WTC11 (cell line): ENCODE results near the gene ARHGEF10L. TPM values are rescaled to one million over a fixed set of nuclear protein-coding genes. Genes with fewer than 3 reads are reported as not detected.

Source experiments
- ATAC-seq: fragments of 200-7000 bp; cut with Tn5 transposase; 2 replicates; pipeline ENCODE4 v1.10.0; 2021; ENCODE audit warnings: mild to moderate bottlenecking, moderate library complexity
- CTCF ChIA-PET: fragments of 300-600 bp; sonication (Branson Sonifier 250); formaldehyde crosslinking; loops from one replicate; lab custom pipeline; 2021; ENCODE audit warnings: antibody characterized with exemption; lab: Charles Lee
- POLR2A ChIA-PET: fragments of 350-600 bp; sonication (Branson Sonifier 250); formaldehyde crosslinking; loops from one replicate; lab custom pipeline; 2021; ENCODE audit warnings: antibody characterized with exemption; lab: Charles Lee
- DNase-seq: peaks from one replicate; pipeline ENCODE4 v3.0.0; 2021; ENCODE audit warnings: low spot score
- H3K27ac Mint-ChIP-seq: 2 replicates; pipeline ENCODE4 v1.8.0; 2021; ENCODE audit warnings: mixed read lengths
- H3K27me3 Mint-ChIP-seq: 2 replicates; pipeline ENCODE4 v1.8.0; 2021; ENCODE audit warnings: low read depth, mild to moderate bottlenecking, moderate library complexity, mixed read lengths
- H3K36me3 Mint-ChIP-seq: 2 replicates; pipeline ENCODE4 v1.8.0; 2021; ENCODE audit warnings: mixed read lengths
- H3K4me1 Mint-ChIP-seq: 2 replicates; pipeline ENCODE4 v1.8.0; 2022; ENCODE audit warnings: mixed read lengths
- H3K4me3 Mint-ChIP-seq: 2 replicates; pipeline ENCODE4 v1.8.0; 2021; ENCODE audit warnings: mild to moderate bottlenecking, moderate library complexity, mixed read lengths
- H3K9me3 Mint-ChIP-seq: 2 replicates; pipeline ENCODE4 v1.8.0; 2021; ENCODE audit warnings: mixed read lengths
- ATF2 ChIP-seq: sonication (generic); formaldehyde crosslinking; IDR thresholded peaks from 2 replicates; pipeline ENCODE4 v1.8.1; 2022; ENCODE audit warnings: low read depth, missing genetic modification reagents, borderline replicate concordance
- CBFB ChIP-seq: sonication (generic); formaldehyde crosslinking; IDR thresholded peaks from 2 replicates; pipeline ENCODE4 v1.8.1; 2022; ENCODE audit warnings: mild to moderate bottlenecking, low read depth, missing genetic modification reagents
- CREB1 ChIP-seq: sonication (generic); formaldehyde crosslinking; IDR thresholded peaks from 2 replicates; pipeline ENCODE4 v1.8.0; 2023; ENCODE audit warnings: mild to moderate bottlenecking, missing genetic modification reagents
- CREM ChIP-seq: sonication (generic); formaldehyde crosslinking; IDR thresholded peaks from 2 replicates; pipeline ENCODE4 v1.8.1; 2022; ENCODE audit warnings: mild to moderate bottlenecking, missing genetic modification reagents, moderate library complexity
- ELF4 ChIP-seq: sonication (generic); formaldehyde crosslinking; IDR thresholded peaks from 2 replicates; pipeline ENCODE4 v1.8.1; 2022; ENCODE audit warnings: low read depth, mild to moderate bottlenecking, moderate library complexity, missing genetic modification reagents
- FOXJ3 ChIP-seq: sonication (generic); formaldehyde crosslinking; IDR thresholded peaks from 2 replicates; pipeline ENCODE4 v1.9.0; 2021; ENCODE audit warnings: missing genetic modification reagents, mild to moderate bottlenecking, borderline replicate concordance
- FOXK1 ChIP-seq: sonication (generic); formaldehyde crosslinking; IDR thresholded peaks from 2 replicates; pipeline ENCODE4 v1.8.0; 2022; ENCODE audit warnings: mild to moderate bottlenecking, moderate library complexity, missing genetic modification reagents
- FOXP1 ChIP-seq: sonication (generic); formaldehyde crosslinking; IDR thresholded peaks from 2 replicates; pipeline ENCODE4 v1.8.0; 2022; ENCODE audit warnings: missing genetic modification reagents, mild to moderate bottlenecking, moderate library complexity, borderline replicate concordance
- FOXP4 ChIP-seq: sonication (generic); formaldehyde crosslinking; IDR thresholded peaks from 2 replicates; pipeline ENCODE4 v1.8.0; 2022; ENCODE audit warnings: mild to moderate bottlenecking, missing genetic modification reagents
- IRF1 ChIP-seq: sonication (generic); formaldehyde crosslinking; IDR thresholded peaks from 2 replicates; pipeline ENCODE4 v1.8.0; 2023; ENCODE audit warnings: missing genetic modification reagents
- KAT7 ChIP-seq: sonication (generic); formaldehyde crosslinking; IDR thresholded peaks from 2 replicates; pipeline ENCODE4 v1.8.1; 2023; ENCODE audit warnings: missing genetic modification reagents, mild to moderate bottlenecking, borderline replicate concordance
- MLX ChIP-seq: sonication (generic); formaldehyde crosslinking; IDR thresholded peaks from 2 replicates; pipeline ENCODE4 v1.8.1; 2023; ENCODE audit warnings: mild to moderate bottlenecking, missing genetic modification reagents, moderate library complexity
- NR1H2 ChIP-seq: sonication (generic); formaldehyde crosslinking; IDR thresholded peaks from 2 replicates; pipeline ENCODE4 v1.9.0; 2021; ENCODE audit warnings: mild to moderate bottlenecking, moderate library complexity, missing genetic modification reagents
- ZMAT4 ChIP-seq: fragments of 250-450 bp; sonication (Bioruptor Pico); IDR thresholded peaks from 2 replicates; pipeline ENCODE4 v1.9.0; 2021; ENCODE audit warnings: mild to moderate bottlenecking
- ZNF416 ChIP-seq: fragments of 250-450 bp; sonication (Bioruptor Pico); IDR thresholded peaks from 2 replicates; pipeline ENCODE4 v1.9.0; 2021; ENCODE audit warnings: mild to moderate bottlenecking, inconsistent platforms
- ZNF671 ChIP-seq: fragments of 250-450 bp; sonication (Bioruptor Pico); IDR thresholded peaks from 2 replicates; pipeline ENCODE4 v1.8.0; 2021; ENCODE audit warnings: mild to moderate bottlenecking
- total RNA-seq: library from RNA; stranded (reverse); gene quantifications from 3 replicates; pipeline ENCODE4 v1.2.3, GENCODE V29; 2021
- TF ChIP-seq, protein P1 (sequence below): sonication (generic); formaldehyde crosslinking; IDR thresholded peaks from 2 replicates; pipeline ENCODE4 v1.8.1; 2023; ENCODE audit warnings: mild to moderate bottlenecking, missing genetic modification reagents, borderline replicate concordance
- TF ChIP-seq, protein P2 (sequence below): sonication (generic); formaldehyde crosslinking; IDR thresholded peaks from 2 replicates; pipeline ENCODE4 v1.8.1; 2023; ENCODE audit warnings: mild to moderate bottlenecking, moderate library complexity, missing genetic modification reagents
- TF ChIP-seq, protein P3 (sequence below): sonication (generic); formaldehyde crosslinking; IDR thresholded peaks from 2 replicates; pipeline ENCODE4 v1.8.1; 2023; ENCODE audit warnings: mild to moderate bottlenecking, missing genetic modification reagents
- TF ChIP-seq, protein P4 (sequence below): sonication (generic); formaldehyde crosslinking; IDR thresholded peaks from 2 replicates; pipeline ENCODE4 v1.8.1; 2022; ENCODE audit warnings: mild to moderate bottlenecking, moderate library complexity, missing genetic modification reagents

ARHGEF10L gene
- total RNA-seq, 1 experiment from 2014 or later, result 34.4 TPM

GRCh38 chr1:17679856-17680255 lies 140.4 kb downstream of the ARHGEF10L start:
- no peak overlapping the region for H3K27ac Mint-ChIP-seq
- POLR2A ChIA-PET, result no interaction called here
- ATAC-seq (no peak), DNase-seq (no peak)
- H3K4me3 Mint-ChIP-seq, result no peak overlapping the region
- H3K9me3 Mint-ChIP-seq, result no peaks in the 10 kb centered on the region
- no peak for TF ChIP-seq ZMAT4 (CRISPR knock-in tag)
- TF ChIP-seq, protein P1, sequence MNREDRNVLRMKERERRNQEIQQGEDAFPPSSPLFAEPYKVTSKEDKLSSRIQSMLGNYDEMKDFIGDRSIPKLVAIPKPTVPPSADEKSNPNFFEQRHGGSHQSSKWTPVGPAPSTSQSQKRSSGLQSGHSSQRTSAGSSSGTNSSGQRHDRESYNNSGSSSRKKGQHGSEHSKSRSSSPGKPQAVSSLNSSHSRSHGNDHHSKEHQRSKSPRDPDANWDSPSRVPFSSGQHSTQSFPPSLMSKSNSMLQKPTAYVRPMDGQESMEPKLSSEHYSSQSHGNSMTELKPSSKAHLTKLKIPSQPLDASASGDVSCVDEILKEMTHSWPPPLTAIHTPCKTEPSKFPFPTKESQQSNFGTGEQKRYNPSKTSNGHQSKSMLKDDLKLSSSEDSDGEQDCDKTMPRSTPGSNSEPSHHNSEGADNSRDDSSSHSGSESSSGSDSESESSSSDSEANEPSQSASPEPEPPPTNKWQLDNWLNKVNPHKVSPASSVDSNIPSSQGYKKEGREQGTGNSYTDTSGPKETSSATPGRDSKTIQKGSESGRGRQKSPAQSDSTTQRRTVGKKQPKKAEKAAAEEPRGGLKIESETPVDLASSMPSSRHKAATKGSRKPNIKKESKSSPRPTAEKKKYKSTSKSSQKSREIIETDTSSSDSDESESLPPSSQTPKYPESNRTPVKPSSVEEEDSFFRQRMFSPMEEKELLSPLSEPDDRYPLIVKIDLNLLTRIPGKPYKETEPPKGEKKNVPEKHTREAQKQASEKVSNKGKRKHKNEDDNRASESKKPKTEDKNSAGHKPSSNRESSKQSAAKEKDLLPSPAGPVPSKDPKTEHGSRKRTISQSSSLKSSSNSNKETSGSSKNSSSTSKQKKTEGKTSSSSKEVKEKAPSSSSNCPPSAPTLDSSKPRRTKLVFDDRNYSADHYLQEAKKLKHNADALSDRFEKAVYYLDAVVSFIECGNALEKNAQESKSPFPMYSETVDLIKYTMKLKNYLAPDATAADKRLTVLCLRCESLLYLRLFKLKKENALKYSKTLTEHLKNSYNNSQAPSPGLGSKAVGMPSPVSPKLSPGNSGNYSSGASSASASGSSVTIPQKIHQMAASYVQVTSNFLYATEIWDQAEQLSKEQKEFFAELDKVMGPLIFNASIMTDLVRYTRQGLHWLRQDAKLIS (CRISPR knock-in tag), result no peak
- no peak for TF ChIP-seq ELF4 (CRISPR knock-in tag)
- no peak for TF ChIP-seq ZNF671 (CRISPR knock-in tag)
- TF ChIP-seq MLX (CRISPR knock-in tag), result no peak
- TF ChIP-seq CREB1, result no peak
- TF ChIP-seq FOXP4, result no peak
- TF ChIP-seq KAT7 (CRISPR knock-in tag), result no peak
- TF ChIP-seq, protein P2, sequence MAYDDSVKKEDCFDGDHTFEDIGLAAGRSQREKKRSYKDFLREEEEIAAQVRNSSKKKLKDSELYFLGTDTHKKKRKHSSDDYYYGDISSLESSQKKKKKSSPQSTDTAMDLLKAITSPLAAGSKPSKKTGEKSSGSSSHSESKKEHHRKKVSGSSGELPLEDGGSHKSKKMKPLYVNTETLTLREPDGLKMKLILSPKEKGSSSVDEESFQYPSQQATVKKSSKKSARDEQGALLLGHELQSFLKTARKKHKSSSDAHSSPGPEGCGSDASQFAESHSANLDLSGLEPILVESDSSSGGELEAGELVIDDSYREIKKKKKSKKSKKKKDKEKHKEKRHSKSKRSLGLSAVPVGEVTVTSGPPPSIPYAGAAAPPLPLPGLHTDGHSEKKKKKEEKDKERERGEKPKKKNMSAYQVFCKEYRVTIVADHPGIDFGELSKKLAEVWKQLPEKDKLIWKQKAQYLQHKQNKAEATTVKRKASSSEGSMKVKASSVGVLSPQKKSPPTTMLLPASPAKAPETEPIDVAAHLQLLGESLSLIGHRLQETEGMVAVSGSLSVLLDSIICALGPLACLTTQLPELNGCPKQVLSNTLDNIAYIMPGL (CRISPR knock-in tag), result no peak
- no peak for TF ChIP-seq FOXJ3 (CRISPR knock-in tag)
- TF ChIP-seq FOXK1, result no peak
- TF ChIP-seq, protein P3, sequence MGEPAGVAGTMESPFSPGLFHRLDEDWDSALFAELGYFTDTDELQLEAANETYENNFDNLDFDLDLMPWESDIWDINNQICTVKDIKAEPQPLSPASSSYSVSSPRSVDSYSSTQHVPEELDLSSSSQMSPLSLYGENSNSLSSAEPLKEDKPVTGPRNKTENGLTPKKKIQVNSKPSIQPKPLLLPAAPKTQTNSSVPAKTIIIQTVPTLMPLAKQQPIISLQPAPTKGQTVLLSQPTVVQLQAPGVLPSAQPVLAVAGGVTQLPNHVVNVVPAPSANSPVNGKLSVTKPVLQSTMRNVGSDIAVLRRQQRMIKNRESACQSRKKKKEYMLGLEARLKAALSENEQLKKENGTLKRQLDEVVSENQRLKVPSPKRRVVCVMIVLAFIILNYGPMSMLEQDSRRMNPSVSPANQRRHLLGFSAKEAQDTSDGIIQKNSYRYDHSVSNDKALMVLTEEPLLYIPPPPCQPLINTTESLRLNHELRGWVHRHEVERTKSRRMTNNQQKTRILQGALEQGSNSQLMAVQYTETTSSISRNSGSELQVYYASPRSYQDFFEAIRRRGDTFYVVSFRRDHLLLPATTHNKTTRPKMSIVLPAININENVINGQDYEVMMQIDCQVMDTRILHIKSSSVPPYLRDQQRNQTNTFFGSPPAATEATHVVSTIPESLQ (CRISPR knock-in tag), result no peak
- no peak for TF ChIP-seq CBFB
- TF ChIP-seq FOXP1 (CRISPR knock-in tag), result no peak
- TF ChIP-seq ATF2, result no peak
- TF ChIP-seq, protein P4, sequence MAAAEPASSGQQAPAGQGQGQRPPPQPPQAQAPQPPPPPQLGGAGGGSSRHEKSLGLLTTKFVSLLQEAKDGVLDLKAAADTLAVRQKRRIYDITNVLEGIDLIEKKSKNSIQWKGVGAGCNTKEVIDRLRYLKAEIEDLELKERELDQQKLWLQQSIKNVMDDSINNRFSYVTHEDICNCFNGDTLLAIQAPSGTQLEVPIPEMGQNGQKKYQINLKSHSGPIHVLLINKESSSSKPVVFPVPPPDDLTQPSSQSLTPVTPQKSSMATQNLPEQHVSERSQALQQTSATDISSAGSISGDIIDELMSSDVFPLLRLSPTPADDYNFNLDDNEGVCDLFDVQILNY, result no peak
- no peak for TF ChIP-seq NR1H2 (CRISPR knock-in tag)
- TF ChIP-seq CREM (CRISPR knock-in tag), result no peak
- no peak for TF ChIP-seq IRF1
- no peak for TF ChIP-seq ZNF416
- no peaks in the 10 kb centered on the region for H3K27me3 Mint-ChIP-seq
- CTCF ChIA-PET, result interaction anchor here (0.9 to 2.9 kb wide), 3 partner anchors 17 to 19 kb away, joined by 5 to 14 read pairs (median 6); no protein-coding TSS in a partner anchor
- H3K4me1 Mint-ChIP-seq, result peaks cover 4% of the 10 kb centered on the region; the same call in 1 of the 2 replicates
- no peaks in the 10 kb centered on the region; the same call in 1 of the 2 replicates for H3K36me3 Mint-ChIP-seq
